ENCODE measurements around the gene PGAP3.
"Not testable (repeated sequence)": the region's sequence is repeated elsewhere in the genome, so short reads cannot be mapped to it uniquely, and the experiment has no call there.

The PGAP3 gene

GRCh38 chr17:39715375-39716072 lies 27.7 kb upstream of the PGAP3 start:
- no peak for DNase-seq (ENCODE audit: low spot score)

- DNase-seq (ENCODE audit: low spot score), result no peak
These were observed 26.4 kb upstream of the PGAP3 start for GRCh38 chr17:39714234-39714633.

- DNase-seq (ENCODE audit: low spot score), result no peak
These were observed 24.0 kb upstream of the PGAP3 start for GRCh38 chr17:39711851-39712250.

GRCh38 chr17:39711071-39711470 lies 23.2 kb upstream of the PGAP3 start:
- not testable (repeated sequence) for DNase-seq (ENCODE audit: low spot score)

GRCh38 chr17:39709998-39710964 lies 22.4 kb upstream of the PGAP3 start:
- no peak for DNase-seq (ENCODE audit: low spot score)

- no peak for DNase-seq (ENCODE audit: low spot score)
These were observed 21.6 kb upstream of the PGAP3 start for GRCh38 chr17:39709319-39709997.

GRCh38 chr17:39706921-39707337 lies 19.1 kb upstream of the PGAP3 start:
- no peak for DNase-seq (ENCODE audit: low spot score)

- no peak for DNase-seq (ENCODE audit: low spot score)
These were observed 18.5 kb upstream of the PGAP3 start for GRCh38 chr17:39706383-39706782.

- DNase-seq (ENCODE audit: low spot score), result no peak
These were observed 18.0 kb upstream of the PGAP3 start for GRCh38 chr17:39705786-39706348.

- DNase-seq (ENCODE audit: low spot score), result no peak
These were observed 17.1 kb upstream of the PGAP3 start for GRCh38 chr17:39704821-39705551.

GRCh38 chr17:39703913-39704312 lies 16.1 kb upstream of the PGAP3 start:
- DNase-seq (ENCODE audit: low spot score), result no peak

- no peak for DNase-seq (ENCODE audit: low spot score)
These were observed 15.3 kb upstream of the PGAP3 start for GRCh38 chr17:39702901-39703893.

- DNase-seq (ENCODE audit: low spot score), result no peak
These were observed 14.0 kb upstream of the PGAP3 start for GRCh38 chr17:39701784-39702422.

GRCh38 chr17:39701012-39701783 lies 13.3 kb upstream of the PGAP3 start:
- no peak for DNase-seq (ENCODE audit: low spot score)

- no peak for DNase-seq (ENCODE audit: low spot score)
These were observed 12.5 kb upstream of the PGAP3 start for GRCh38 chr17:39700148-39700987.

GRCh38 chr17:39699818-39700147 lies 11.9 kb upstream of the PGAP3 start, which contains the start of gene ERBB2:
TSS of gene ERBB2 (plus strand) at chr17:39700064. CDS start at chr17:39700239, 175 bp downstream.
- DNase-seq (ENCODE audit: low spot score), result peak; percentile 69

GRCh38 chr17:39699157-39699817 lies 11.4 kb upstream of the PGAP3 start:
- not testable (repeated sequence) for DNase-seq (ENCODE audit: low spot score)

Measured in putamen (tissue), 1 donor.